Measurements from ENCODE around the gene TSKU.

The TSKU gene

GRCh38 chr11:76794371-76795289 is 11.5 kb downstream of the TSKU start:
- H3K4me3 ChIP-seq (ENCODE audit: low read length) = no peak overlapping the region
- TF ChIP-seq CTCF (conservative IDR thresholded peaks at IDR 0.05; ENCODE audit: low read length) = no peak
- no peak for DNase-seq (ENCODE audit: low read depth)

DNA sequence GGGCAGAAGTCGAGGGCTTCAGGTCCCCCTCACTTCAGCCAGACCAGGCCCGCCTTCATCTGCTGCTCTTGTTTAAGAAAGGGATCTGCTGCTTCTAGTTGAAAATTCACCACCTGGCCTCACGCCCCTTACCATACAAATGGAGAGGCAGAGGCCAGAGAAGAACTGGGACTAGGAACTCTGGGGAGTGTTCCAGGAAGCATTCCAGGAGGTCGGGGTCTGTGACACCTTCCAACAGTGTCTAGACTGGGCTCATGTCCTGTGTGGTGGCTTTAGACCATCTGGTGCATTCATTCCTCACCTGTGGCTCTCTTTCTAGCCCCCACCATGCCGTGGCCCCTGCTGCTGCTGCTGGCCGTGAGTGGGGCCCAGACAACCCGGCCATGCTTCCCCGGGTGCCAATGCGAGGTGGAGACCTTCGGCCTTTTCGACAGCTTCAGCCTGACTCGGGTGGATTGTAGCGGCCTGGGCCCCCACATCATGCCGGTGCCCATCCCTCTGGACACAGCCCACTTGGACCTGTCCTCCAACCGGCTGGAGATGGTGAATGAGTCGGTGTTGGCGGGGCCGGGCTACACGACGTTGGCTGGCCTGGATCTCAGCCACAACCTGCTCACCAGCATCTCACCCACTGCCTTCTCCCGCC is 12.3 kb downstream of the TSKU start:
- H3K4me3 ChIP-seq (ENCODE audit: low read length) = no peak overlapping the region
- no peak for DNase-seq (ENCODE audit: low read depth)
- no peak for TF ChIP-seq CTCF (conservative IDR thresholded peaks at IDR 0.05; ENCODE audit: low read length)

GRCh38 chr11:76795936-76796441 is 12.8 kb downstream of the TSKU start:
- TF ChIP-seq CTCF (conservative IDR thresholded peaks at IDR 0.05; ENCODE audit: low read length) = no peak
- no peak overlapping the region for H3K4me3 ChIP-seq (ENCODE audit: low read length)
- no peak for DNase-seq (ENCODE audit: low read depth)

GRCh38 chr11:76796511-76797198 is 13.5 kb downstream of the TSKU start:
- no peak for TF ChIP-seq CTCF (conservative IDR thresholded peaks at IDR 0.05; ENCODE audit: low read length)
- no peak overlapping the region for H3K4me3 ChIP-seq (ENCODE audit: low read length)
- DNase-seq (ENCODE audit: low read depth) = no peak

DNA sequence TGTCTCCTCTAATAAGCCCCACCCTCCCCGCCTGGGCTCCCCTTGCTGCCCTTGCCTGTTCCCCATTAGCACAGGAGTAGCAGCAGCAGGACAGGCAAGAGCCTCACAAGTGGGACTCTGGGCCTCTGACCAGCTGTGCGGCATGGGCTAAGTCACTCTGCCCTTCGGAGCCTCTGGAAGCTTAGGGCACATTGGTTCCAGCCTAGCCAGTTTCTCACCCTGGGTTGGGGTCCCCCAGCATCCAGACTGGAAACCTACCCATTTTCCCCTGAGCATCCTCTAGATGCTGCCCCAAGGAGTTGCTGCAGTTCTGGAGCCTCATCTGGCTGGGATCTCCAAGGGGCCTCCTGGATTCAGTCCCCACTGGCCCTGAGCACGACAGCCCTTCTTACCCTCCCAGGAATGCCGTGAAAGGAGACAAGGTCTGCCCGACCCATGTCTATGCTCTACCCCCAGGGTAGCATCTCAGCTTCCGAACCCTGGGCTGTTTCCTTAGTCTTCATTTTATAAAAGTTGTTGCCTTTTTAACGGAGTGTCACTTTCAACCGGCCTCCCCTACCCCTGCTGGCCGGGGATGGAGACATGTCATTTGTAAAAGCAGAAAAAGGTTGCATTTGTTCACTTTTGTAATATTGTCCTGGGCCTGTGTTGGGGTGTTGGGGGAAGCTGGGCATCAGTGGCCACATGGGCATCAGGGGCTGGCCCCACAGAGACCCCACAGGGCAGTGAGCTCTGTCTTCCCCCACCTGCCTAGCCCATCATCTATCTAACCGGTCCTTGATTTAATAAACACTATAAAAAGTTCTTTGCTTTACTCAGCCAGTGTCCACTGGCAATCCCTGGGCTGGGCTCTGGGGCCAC is 14.4 kb downstream of the TSKU start:
- no peak overlapping the region for H3K4me3 ChIP-seq (ENCODE audit: low read length)
- DNase-seq (ENCODE audit: low read depth) = no peak
- TF ChIP-seq CTCF (conservative IDR thresholded peaks at IDR 0.05; ENCODE audit: low read length) = no peak

DNA sequence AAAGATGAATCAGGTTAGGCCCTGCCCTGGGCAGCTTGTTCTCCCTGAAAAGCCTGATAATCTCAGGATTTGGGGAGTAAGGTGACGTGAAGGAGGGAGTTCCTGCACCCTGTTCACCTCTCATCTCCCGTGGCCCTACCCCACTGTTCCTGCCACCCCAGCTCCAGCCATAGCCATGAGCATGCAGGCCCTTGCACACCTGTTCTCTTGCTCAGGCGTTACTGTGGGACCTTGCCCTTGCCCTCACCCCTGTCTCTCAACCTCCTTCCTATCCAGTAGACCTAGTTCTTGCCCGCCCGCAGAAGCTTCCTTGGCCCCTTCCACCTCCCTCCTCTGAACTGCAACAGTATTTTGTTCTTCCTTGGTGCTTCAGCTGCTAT is 15.0 kb downstream of the TSKU start:
- DNase-seq (ENCODE audit: low read depth) = no peak
- no peak for TF ChIP-seq CTCF (conservative IDR thresholded peaks at IDR 0.05; ENCODE audit: low read length)
- no peak overlapping the region for H3K4me3 ChIP-seq (ENCODE audit: low read length)
